Psoas muscle (tissue), 8 donors: ENCODE data around the gene ARHGAP10. TPM values are rescaled to one million over a fixed set of nuclear protein-coding genes. Genes with fewer than 3 reads are reported as not detected.

ENCODE experiments used
- ATAC-seq, 4 donors: fragments of 200-7000 bp; cut with Tn5 transposase; one replicate each; pipeline ENCODE4 v1.9.1; 2020; ENCODE audit warnings: moderate library complexity in 3 of 4, mild to moderate bottlenecking in 2 of 4
- DNase-seq, 2 donors: peaks; one replicate each; pipeline ENCODE4 v3.0.0-alpha.2; 2020
- H3K27ac ChIP-seq: fragments of 200-600 bp; one replicate; pipeline ENCODE4 v1.8.0; 2022
- H3K27me3 ChIP-seq, 3 donors: fragments of 200-600 bp in 1 of 3; one replicate each; pipeline versions ENCODE4 v1.6.1 to v1.8.0; 2013 to 2022; ENCODE audit warnings: low read length in 2 of 3, mild to moderate bottlenecking in 2 of 3, moderate library complexity in 1 of 3; ENCODE audit not compliant: insufficient read depth in 3 of 3
- H3K36me3 ChIP-seq, 2 donors: fragments of 200-600 bp in 1 of 2; one replicate each; pipeline versions ENCODE4 v1.6.1 to v1.8.0; 2013 to 2022; ENCODE audit warnings: low read depth in 1 of 2, mild to moderate bottlenecking in 1 of 2, moderate library complexity in 1 of 2; ENCODE audit not compliant: insufficient read depth in 1 of 2
- H3K4me1 ChIP-seq: fragments of 200-600 bp; one replicate; pipeline ENCODE4 v1.8.0; 2022
- H3K4me3 ChIP-seq: fragments of 200-600 bp; one replicate; pipeline ENCODE4 v1.8.0; 2022; ENCODE audit warnings: mild to moderate bottlenecking
- H3K9me3 ChIP-seq: fragments of 200-600 bp; one replicate; pipeline ENCODE4 v1.8.0; 2022
- CTCF ChIP-seq: fragments of 200-600 bp; IDR thresholded peaks from one replicate; pipeline ENCODE4 v1.8.0; 2022; ENCODE audit warnings: antibody characterized with exemption
- WGBS, 3 donors: extraction: QIAGEN DNeasy Blood & Tissue Kit; methylation state at CpG; one replicate each; pipeline versions ENCODE4 v1.1.6 to v1.1.7; 2013; 5-methylcytosine and 5-hydroxymethylcytosine counted together
- intact Hi-C, 2 donors: fragments of 100-400 bp; cut with DNase I; formaldehyde crosslinking; loops; one replicate each; pipeline versions ENCODE4 v1.11.0 to v1.14.2; 2022
- polyA plus RNA-seq, 3 donors: library from polyadenylated mRNA; stranded (reverse); fragments of 200-250 nt; gene quantifications; one replicate each; pipeline ENCODE4 v1.2.3, GENCODE V29; 2013
- total RNA-seq, 4 donors: library from RNA; stranded (reverse); fragmentation: NEBNext Ultra II Directional in 2 of 4; extraction: Animal tissue kit (Norgen Biotek cat#: 25700) in 2 of 4; gene quantifications; one replicate each; pipeline versions ENCODE4 v1.2.1 to v1.2.4, GENCODE V29; 2021 to 2023
- donor health status: healthy with polysubstance abuse.
- donor health status: DM: no; HTN: no; CAD: no; lungs with moderate emphysema.
- donor health status: Bipolar disorder and iron deficiency.
- donor health status: healthy.
- donor health status: DM: yes; HTN: yes; CAD: no.
- donor health status: DM: no; HTN: no; CAD: no.
- donor health status: DM: no; HTN: no; CAD: no.
- donor health status: DM: yes; HTN: yes; CAD: no.

ARHGAP10 gene
- total and polyA plus RNA-seq, 7 donors, result 28.8 to 43.5 (median 34.0) TPM

GRCh38 chr4:147755561-147756295 is 23.8 kb downstream of the ARHGAP10 start:
- no peak for DNase-seq
- Histone ChIP-seq H3K27ac (peak overlapping the region; percentile 50), H3K9me3 (no peaks in the 10 kb centered on the region), H3K36me3 (no peaks in the 10 kb centered on the region), H3K27me3 (no peaks in the 10 kb centered on the region), H3K4me1 (peaks cover 44% of the 10 kb centered on the region), H3K4me3 (no peak overlapping the region)
- 65 to 77% (median 70%) methylated on average over 3 of the region's 3 CpGs for WGBS, 3 donors
- TF ChIP-seq CTCF, result no peak
- intact Hi-C loops, result no loop called here
- ATAC-seq, result peak in 1 of 4 donors; percentile 25

DNA sequence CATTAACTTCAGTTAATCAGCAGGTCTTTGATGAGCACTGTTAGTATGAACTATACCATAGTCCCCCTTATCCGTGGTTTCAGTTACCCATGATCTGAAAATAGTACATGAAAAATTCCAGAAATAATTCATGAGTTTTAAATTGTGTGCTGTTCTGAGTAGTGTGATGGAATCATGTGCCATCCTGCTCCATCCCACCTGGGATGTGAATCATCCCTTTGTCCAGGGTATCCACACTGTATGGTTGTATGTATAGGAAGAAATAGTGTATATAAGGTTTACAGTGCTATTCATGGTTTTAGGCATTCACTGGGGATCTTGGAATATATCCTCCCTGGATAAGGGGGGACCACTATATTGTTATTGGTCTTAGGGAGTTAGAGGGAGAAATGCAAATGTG is 24.5 kb downstream of the ARHGAP10 start:
- no peaks in the 10 kb centered on the region for H3K27me3 ChIP-seq
- no peak overlapping the region for H3K4me3 ChIP-seq
- H3K4me1 ChIP-seq, result peaks cover 50% of the 10 kb centered on the region
- H3K27ac ChIP-seq, result no peak overlapping the region
- intact Hi-C loops, result no loop called here
- H3K9me3 ChIP-seq, result no peaks in the 10 kb centered on the region
- no peak for TF ChIP-seq CTCF
- no peak for ATAC-seq
- no peaks in the 10 kb centered on the region for H3K36me3 ChIP-seq
- DNase-seq, result no peak
- 41 to 69% (median 47%) methylated on average over 1 of the region's 1 CpG for WGBS, 3 donors

GRCh38 chr4:147760176-147760575 is 28.3 kb downstream of the ARHGAP10 start:
- Histone ChIP-seq H3K27me3 (no peaks in the 10 kb centered on the region), H3K36me3 (no peaks in the 10 kb centered on the region), H3K27ac (peak overlapping the region; percentile 10), H3K9me3 (no peaks in the 10 kb centered on the region), H3K4me1 (peaks cover 35% of the 10 kb centered on the region), H3K4me3 (no peak overlapping the region)
- TF ChIP-seq CTCF, result no peak
- WGBS, 3 donors, result 54 to 79% (median 61%) methylated on average over 6 of the region's 6 CpGs
- intact Hi-C loops, result no loop called here
- no peak for DNase-seq
- ATAC-seq, result peak in 1 of 4 donors; percentile 40

DNA sequence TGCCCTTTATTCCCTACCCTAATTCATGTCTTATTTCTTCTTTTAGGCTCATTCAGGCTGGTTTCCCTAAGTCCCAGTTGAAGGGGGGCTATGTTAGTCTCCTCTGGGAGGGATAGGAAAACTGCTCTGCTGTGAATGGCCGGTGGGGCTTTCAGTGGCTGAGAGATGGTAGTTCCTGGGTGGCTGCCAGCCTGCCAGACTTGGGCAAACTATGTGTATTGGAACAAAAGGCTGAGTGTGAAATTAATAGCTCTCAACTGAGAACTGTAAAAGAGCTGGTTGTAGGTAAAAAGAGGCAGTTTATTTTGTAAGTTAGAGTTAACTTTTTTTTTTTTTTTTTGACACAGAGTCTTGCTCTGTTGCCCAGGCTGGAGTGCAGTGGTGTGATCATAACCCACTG is 28.8 kb downstream of the ARHGAP10 start:
- no peaks in the 10 kb centered on the region for H3K9me3 ChIP-seq
- 18 to 30% (median 20%) methylated on average over 1 of the region's 1 CpG for WGBS, 3 donors
- H3K4me1 ChIP-seq, result peaks cover 30% of the 10 kb centered on the region
- H3K4me3 ChIP-seq, result no peak overlapping the region
- peak in 1 of 4 donors; percentile 51 for ATAC-seq
- H3K27ac ChIP-seq, result peak overlapping the region; percentile 10
- no peaks in the 10 kb centered on the region for H3K27me3 ChIP-seq
- TF ChIP-seq CTCF, result no peak
- no peaks in the 10 kb centered on the region for H3K36me3 ChIP-seq
- intact Hi-C loops, result no loop called here
- peak in 1 of 2 donors; percentile 54 for DNase-seq
